H1 (cell line): ENCODE measurements around the gene OR11L1. TPM values are rescaled to one million over a fixed set of nuclear protein-coding genes. Genes with fewer than 3 reads are reported as not detected.
A peak's percentile ranks its signal among the peaks of the same experiment; 100 is the strongest.

Experiments used
- CTCF ChIA-PET: fragments of 300-600 bp; sonication (Branson Sonifier 250); formaldehyde crosslinking; loops from one replicate; lab custom pipeline; 2021; ENCODE audit not compliant: partially characterized antibody; lab: Charles Lee
- POLR2A ChIA-PET: fragments of 300-600 bp; sonication (Branson Sonifier 250); formaldehyde crosslinking; loops from one replicate; lab custom pipeline; 2021; ENCODE audit warnings: inconsistent platforms; ENCODE audit not compliant: partially characterized antibody; lab: Charles Lee
- DNase-seq, 2 experiments: peaks; one replicate each; pipeline versions ENCODE4 v3.0.0 to v3.0.0-alpha.2; 2010 to 2022; ENCODE audit warnings: low spot score in 2 of 2, low read depth in 1 of 2, mixed read lengths in 1 of 2
- FAIRE-seq: peaks from 2 replicates; lab custom pipeline; 2011; peaks lifted over from hg19 to GRCh38; lab: Jason Lieb, UNC
- H2AFZ ChIP-seq: 2 replicates; pipeline ENCODE4 v1.8.1; 2012; ENCODE audit warnings: low read length, inconsistent platforms
- H2AK5ac ChIP-seq: 2 replicates; pipeline ENCODE4 v1.6.1; 2013; ENCODE audit warnings: low read depth, low read length
- H2BK120ac ChIP-seq: replicated peaks from 2 replicates; pipeline ENCODE3; 2013; ENCODE audit warnings: low read depth, low read length, inconsistent platforms
- H2BK12ac ChIP-seq: 2 replicates; pipeline ENCODE4 v1.6.1; 2013; ENCODE audit warnings: low read depth, low read length
- H2BK15ac ChIP-seq: 2 replicates; pipeline ENCODE4 v1.6.1; 2013; ENCODE audit warnings: low read length
- H2BK20ac ChIP-seq: 2 replicates; pipeline ENCODE4 v1.6.1; 2013; ENCODE audit warnings: low read length
- H2BK5ac ChIP-seq: 2 replicates; pipeline ENCODE4 v1.6.1; 2013; ENCODE audit warnings: low read depth, low read length
- H3K14ac ChIP-seq: 2 replicates; pipeline ENCODE4 v1.6.1; 2013; ENCODE audit warnings: inconsistent platforms; ENCODE audit not compliant: insufficient read length
- H3K18ac ChIP-seq: 2 replicates; pipeline ENCODE4 v1.6.1; 2013; ENCODE audit warnings: low read length; ENCODE audit errors: extremely low read depth
- H3K23ac ChIP-seq: 2 replicates; pipeline ENCODE4 v1.6.1; 2013; ENCODE audit warnings: inconsistent platforms; ENCODE audit not compliant: insufficient read length
- H3K23me2 ChIP-seq: 2 replicates; pipeline ENCODE4 v1.6.1; 2013; ENCODE audit warnings: low read depth, low read length
- H3K27ac ChIP-seq: 2 replicates; pipeline ENCODE4 v1.6.1; 2011; ENCODE audit warnings: low read depth, low read length, inconsistent platforms
- H3K27me3 ChIP-seq, 4 experiments: replicated peaks in 1 of 4; 1 replicate in 1 of 4; 2 replicates in 3 of 4; pipeline versions ENCODE4 v1.6.1 to v1.8.1; 2011 to 2013; ENCODE audit warnings: low read length in 3 of 4, mild to moderate bottlenecking in 3 of 4, inconsistent platforms in 2 of 4, mixed read lengths in 2 of 4, moderate library complexity in 1 of 4; ENCODE audit not compliant: control insufficient read depth in 3 of 4, insufficient read depth in 3 of 4; ENCODE audit errors: extremely low read depth in 1 of 4
- H3K36me3 ChIP-seq, 4 experiments: 2 replicates each; pipeline versions ENCODE4 v1.6.1 to v1.8.1; 2011 to 2013; ENCODE audit warnings: mild to moderate bottlenecking in 4 of 4, low read length in 3 of 4, moderate library complexity in 2 of 4, control low read depth in 1 of 4, inconsistent platforms in 1 of 4; ENCODE audit not compliant: insufficient read depth in 4 of 4, control insufficient read depth in 2 of 4
- H3K4ac ChIP-seq: replicated peaks from 2 replicates; pipeline ENCODE3; 2013; ENCODE audit warnings: low read length, low read depth, mixed read lengths, inconsistent platforms; ENCODE audit not compliant: insufficient read length
- H3K4me1 ChIP-seq, 4 experiments: replicated peaks in 1 of 4; 1 replicate in 1 of 4; 2 replicates in 3 of 4; pipeline versions ENCODE4 v1.6.1 to v1.8.1; 2011 to 2013; ENCODE audit warnings: low read length in 3 of 4, inconsistent platforms in 2 of 4, mixed read lengths in 1 of 4; ENCODE audit not compliant: insufficient read depth in 4 of 4, control insufficient read depth in 3 of 4
- H3K4me2 ChIP-seq, 2 experiments: 2 replicates each; pipeline versions ENCODE4 v1.6.1 to v1.8.1; 2011 to 2013; ENCODE audit warnings: low read depth in 2 of 2, low read length in 2 of 2, control low read depth in 1 of 2, inconsistent platforms in 1 of 2, mild to moderate bottlenecking in 1 of 2; ENCODE audit not compliant: insufficient read depth in 1 of 2
- H3K4me3 ChIP-seq, 4 experiments: fragments of 200-600, 300-600 bp in 1 of 4; sonication (generic), shearing (Covaris generic), sonication (Bioruptor Twin) in 1 of 4; 2 replicates each; pipeline versions ENCODE4 v1.5.1 to v1.8.1; 2011 to 2016; ENCODE audit warnings: low read length in 4 of 4, low read depth in 3 of 4, control low read depth in 2 of 4, inconsistent platforms in 2 of 4, mild to moderate bottlenecking in 2 of 4, mixed read lengths in 1 of 4, moderate library complexity in 1 of 4; ENCODE audit not compliant: insufficient read depth in 2 of 4; ENCODE audit errors: extremely low read depth in 1 of 4
- H3K56ac ChIP-seq: replicated peaks from 2 replicates; pipeline ENCODE3; 2013; ENCODE audit warnings: low read depth, mild to moderate bottlenecking, mixed read lengths, low read length, inconsistent platforms; ENCODE audit not compliant: insufficient read length
- H3K79me1 ChIP-seq: 2 replicates; pipeline ENCODE4 v1.6.1; 2013; ENCODE audit warnings: low read depth, low read length, control low read depth
- H3K79me2 ChIP-seq, 2 experiments: 2 replicates each; pipeline versions ENCODE4 v1.6.1 to v1.8.1; 2012 to 2013; ENCODE audit warnings: low read length in 2 of 2, mild to moderate bottlenecking in 2 of 2, inconsistent platforms in 1 of 2; ENCODE audit not compliant: insufficient read depth in 2 of 2, control insufficient read depth in 1 of 2
- H3K9ac ChIP-seq, 4 experiments: replicated peaks in 1 of 4; 1 replicate in 1 of 4; 2 replicates in 3 of 4; pipeline versions ENCODE4 v1.6.1 to v1.8.1; 2011 to 2013; ENCODE audit warnings: low read depth in 3 of 4, low read length in 3 of 4, control low read depth in 2 of 4, mild to moderate bottlenecking in 2 of 4, moderate library complexity in 2 of 4, inconsistent platforms in 1 of 4; ENCODE audit errors: extremely low read depth in 1 of 4
- H3K9me3 ChIP-seq, 2 experiments: 2 replicates each; pipeline versions ENCODE4 v1.6.1 to v1.8.1; 2012 to 2013; ENCODE audit warnings: mild to moderate bottlenecking in 2 of 2, moderate library complexity in 2 of 2, control low read depth in 1 of 2, inconsistent platforms in 1 of 2, low read depth in 1 of 2, low read length in 1 of 2, mixed read lengths in 1 of 2; ENCODE audit not compliant: insufficient read depth in 2 of 2
- H4K20me1 ChIP-seq, 2 experiments: replicated peaks in 1 of 2; 2 replicates each; pipeline versions ENCODE3 to v1.8.1; 2011 to 2013; ENCODE audit warnings: inconsistent platforms in 2 of 2, low read length in 2 of 2, mild to moderate bottlenecking in 1 of 2; ENCODE audit not compliant: insufficient read depth in 2 of 2, control insufficient read depth in 1 of 2
- H4K5ac ChIP-seq: 2 replicates; pipeline ENCODE4 v1.6.1; 2013; ENCODE audit warnings: low read length, low read depth, mixed read lengths, inconsistent platforms; ENCODE audit not compliant: insufficient read length
- H4K8ac ChIP-seq: 2 replicates; pipeline ENCODE4 v1.8.0; 2013; ENCODE audit warnings: mild to moderate bottlenecking, moderate library complexity, low read length, inconsistent platforms; ENCODE audit not compliant: insufficient read depth; ENCODE audit errors: extremely low read depth
- H4K91ac ChIP-seq: replicated peaks from 2 replicates; pipeline ENCODE3; 2013; ENCODE audit warnings: low read length, mixed read lengths, inconsistent platforms; ENCODE audit not compliant: insufficient read length
- HDAC6 ChIP-seq: IDR thresholded peaks from one replicate; pipeline ENCODE4 v1.7.1; 2012; ENCODE audit warnings: low read depth, mild to moderate bottlenecking, inconsistent platforms, low read length, moderate library complexity
- JUND ChIP-seq: IDR thresholded peaks from 2 replicates; pipeline ENCODE4 v1.6.1; 2011; ENCODE audit warnings: mild to moderate bottlenecking, improper control_type of control experiment, low read length
- POU5F1 ChIP-seq: IDR thresholded peaks from 2 replicates; pipeline ENCODE4 v1.6.1; 2011; ENCODE audit warnings: low read depth, mild to moderate bottlenecking, low read length, moderate library complexity
- SIX5 ChIP-seq: IDR thresholded peaks from 2 replicates; pipeline ENCODE4 v1.6.1; 2011; ENCODE audit warnings: mild to moderate bottlenecking, low read depth, low read length
- TAF7 ChIP-seq: optimal IDR thresholded peaks from 2 replicates; pipeline ENCODE3; 2011; ENCODE audit warnings: low read depth, mild to moderate bottlenecking, inconsistent platforms, low read length, moderate library complexity, borderline replicate concordance
- WGBS, 2 experiments: shearing (Covaris generic) in 1 of 2; methylation state at CpG; one replicate each; pipeline versions ENCODE4 v1.1.6 to v1.1.7; 2013 to 2015; ENCODE audit warnings: low lambda C conversion rate in 2 of 2, mixed read lengths in 2 of 2, inconsistent platforms in 1 of 2, low coverage in 1 of 2, missing lambda C conversion rate in 1 of 2; ENCODE audit not compliant: insufficient replicate concordance in 2 of 2, insufficient coverage in 1 of 2, insufficient read length in 1 of 2; ENCODE audit errors: extremely low coverage in 1 of 2, missing lambda C conversion rate in 1 of 2; 5-methylcytosine and 5-hydroxymethylcytosine counted together
- polyA plus RNA-seq, 7 experiments: library from polyadenylated mRNA; depleted of rRNA in 3 of 7; stranded (reverse) in 5 of 7; unstranded in 2 of 7; fragments of >200 nt in 5 of 7; fragments of 200-250 nt in 2 of 7; gene quantifications; 1 replicate in 5 of 7; 2 replicates in 1 of 7; 4 replicates in 1 of 7; pipeline versions ENCODE4 v1.2.1 to v1.2.3, GENCODE V29; 2011 to 2013; ENCODE audit warnings: missing spikeins in 2 of 7, mixed read lengths in 2 of 7
- total RNA-seq: library from RNA; stranded (reverse); fragmentation: NEBNext Ultra II Directional; extraction: Animal tissue kit (Norgen Biotek cat#: 25700); gene quantifications from 2 replicates; pipeline ENCODE4 v1.2.1, GENCODE V29; 2021
- TF ChIP-seq, protein P1 (sequence below): IDR thresholded peaks from 2 replicates; pipeline ENCODE4 v1.6.1; 2011; ENCODE audit warnings: low read depth, mild to moderate bottlenecking, low read length; ENCODE audit not compliant: insufficient read depth

The OR11L1 gene
- total and polyA plus RNA-seq, 2 of the 8 experiments (the other 6 are each of a cell fraction or from before 2014, with no cell fraction given): not detected

DNA sequence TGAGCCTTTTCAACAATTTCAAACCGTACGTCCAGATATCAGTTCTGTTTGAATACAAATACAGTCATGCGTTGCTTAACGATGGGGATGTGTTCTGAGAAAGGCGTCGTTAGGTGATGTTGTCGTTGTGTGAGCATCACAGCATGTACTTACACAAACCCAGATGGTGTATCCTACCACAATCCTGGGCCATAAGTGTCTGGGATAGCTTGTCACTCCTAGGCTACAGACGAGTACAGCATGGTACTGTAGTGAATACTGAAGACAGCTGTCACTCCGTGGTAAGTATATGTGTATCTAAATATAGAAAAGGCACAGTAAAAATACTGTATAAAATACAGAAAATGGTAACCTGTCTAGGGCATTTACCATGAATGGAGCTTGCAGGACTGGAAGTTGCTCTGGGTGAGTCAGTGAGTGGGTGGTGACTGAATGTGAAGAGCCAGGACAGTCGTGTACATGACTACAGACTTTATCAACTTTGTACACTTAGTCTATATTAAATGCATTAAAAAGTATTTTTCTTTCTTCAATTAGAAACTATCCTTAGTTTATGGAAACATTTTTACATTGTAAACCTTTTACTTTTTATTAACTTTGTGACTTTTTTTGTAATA, 43.2 kb upstream of the OR11L1 start:
- 90% methylated on average over 10 of the region's 10 CpGs; no CpG with 5 or more reads in 1 of the 2 experiments for WGBS, 2 experiments
- Histone ChIP-seq H4K8ac (no peak overlapping the region), H3K23me2 (no peaks in the 10 kb centered on the region), H3K36me3 (no peaks in the 10 kb centered on the region; a peak in 1 of 8 replicates), H4K5ac (no peak overlapping the region), H2BK20ac (no peak overlapping the region), H3K4me3 (no peak overlapping the region), H3K27ac (no peak overlapping the region), H3K23ac (no peak overlapping the region), H3K4me2 (no peak overlapping the region), H3K79me2 (no peaks in the 10 kb centered on the region), H3K79me1 (no peaks in the 10 kb centered on the region), H4K91ac (no peak overlapping the region), H3K14ac (no peak overlapping the region), H3K56ac (no peak overlapping the region), H3K4me1 (no peaks in the 10 kb centered on the region), H2BK12ac (no peak overlapping the region), H2AK5ac (no peak overlapping the region), H2AFZ (no peak overlapping the region), H3K9me3 (peaks cover 38 to 44% of the 10 kb centered on the region in 2 experiments), H3K9ac (no peak overlapping the region), H3K18ac (no peak overlapping the region), H2BK120ac (peak overlapping the region; percentile 15), H3K27me3 (no peaks in the 10 kb centered on the region), H2BK5ac (no peak overlapping the region), H2BK15ac (no peak overlapping the region), H3K4ac (no peak overlapping the region), H4K20me1 (no peaks in the 10 kb centered on the region)
- DNase-seq (no peak), FAIRE-seq (no peak)
- ChIA-PET CTCF (no interaction called here), POLR2A (no interaction called here)
- TF ChIP-seq HDAC6 (no peak), POU5F1 (no peak), SIX5 (no peak), TAF7 (no peak), JUND (no peak)
- TF ChIP-seq, protein P1, sequence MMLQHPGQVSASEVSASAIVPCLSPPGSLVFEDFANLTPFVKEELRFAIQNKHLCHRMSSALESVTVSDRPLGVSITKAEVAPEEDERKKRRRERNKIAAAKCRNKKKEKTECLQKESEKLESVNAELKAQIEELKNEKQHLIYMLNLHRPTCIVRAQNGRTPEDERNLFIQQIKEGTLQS: no peak
